B cell (primary cell): ENCODE data around the gene BPIFA3. TPM values are rescaled to one million over a fixed set of nuclear protein-coding genes. Genes with fewer than 3 reads are reported as not detected.

Experiments used
- ATAC-seq: fragments of 200-7000 bp; cut with Tn5 transposase; one replicate; pipeline ENCODE4 v1.10.0; 2021; ENCODE audit warnings: low read depth, mild to moderate bottlenecking, moderate number of reproducible peaks, moderate library complexity
- CTCF ChIA-PET: fragments of 350-600 bp; sonication (Branson Sonifier 250); formaldehyde crosslinking; loops from one replicate; lab custom pipeline; 2021; ENCODE audit warnings: antibody characterized with exemption, inconsistent platforms; lab: Charles Lee
- POLR2A ChIA-PET: fragments of 350-600 bp; sonication (Branson Sonifier 250); formaldehyde crosslinking; loops from one replicate; lab custom pipeline; 2021; ENCODE audit warnings: antibody characterized with exemption; lab: Charles Lee
- DNase-seq: peaks from one replicate; pipeline ENCODE4 v3.0.0; 2013
- H2AFZ ChIP-seq: 2 replicates; pipeline ENCODE4 v1.6.1; 2012; ENCODE audit warnings: mild to moderate bottlenecking, low read depth, low read length; ENCODE audit not compliant: insufficient read depth, poor library complexity, severe bottlenecking
- H3K27ac ChIP-seq, 2 donors: 1 replicate in 1 of 2; 2 replicates in 1 of 2; pipeline ENCODE4 v1.5.1; 2012 to 2013; ENCODE audit warnings: low read length in 2 of 2, mild to moderate bottlenecking in 2 of 2, moderate library complexity in 1 of 2
- H3K27me3 ChIP-seq, 4 experiments: fragments of 200-600 bp in 1 of 4; sonication (generic) in 1 of 4; replicated peaks in 1 of 4; 1 replicate in 2 of 4; 2 replicates in 2 of 4; pipeline versions ENCODE4 v1.6.1 to v1.7.0; 2013 to 2016; ENCODE audit warnings: low read length in 3 of 4, mild to moderate bottlenecking in 2 of 4, mixed read lengths in 1 of 4, moderate library complexity in 1 of 4; ENCODE audit not compliant: insufficient read depth in 4 of 4, control insufficient read depth in 3 of 4; ENCODE audit errors: control extremely low read depth in 1 of 4
- H3K36me3 ChIP-seq, 2 experiments: replicated peaks in 1 of 2; 1 replicate in 1 of 2; 2 replicates in 1 of 2; pipeline versions ENCODE4 v1.6.1 to v1.7.1; 2013; ENCODE audit warnings: low read length in 1 of 2; ENCODE audit not compliant: insufficient read depth in 2 of 2, control insufficient read depth in 1 of 2; ENCODE audit errors: control extremely low read depth in 1 of 2, extremely low read depth in 1 of 2
- H3K4me1 ChIP-seq, 2 donors: fragments of 200-600 bp in 1 of 2; sonication (generic) in 1 of 2; 1 replicate in 1 of 2; 2 replicates in 1 of 2; pipeline versions ENCODE4 v1.5.1 to v1.6.1; 2013 to 2017; ENCODE audit warnings: low read length in 2 of 2; ENCODE audit not compliant: control insufficient read depth in 2 of 2, insufficient read depth in 2 of 2
- H3K4me2 ChIP-seq: replicated peaks from 2 replicates; pipeline ENCODE3; 2012; ENCODE audit warnings: mild to moderate bottlenecking, low read depth, low read length; ENCODE audit not compliant: poor library complexity, severe bottlenecking
- H3K4me3 ChIP-seq, 5 experiments: fragments of 200-600 bp in 1 of 5; sonication (generic) in 1 of 5; 1 replicate in 3 of 5; 2 replicates in 2 of 5; pipeline versions ENCODE4 v1.5.1 to v1.7.0; 2011 to 2016; ENCODE audit warnings: low read length in 4 of 5, mild to moderate bottlenecking in 4 of 5, low read depth in 2 of 5, control low read depth in 1 of 5, moderate library complexity in 1 of 5; ENCODE audit not compliant: insufficient read depth in 1 of 5; ENCODE audit errors: control extremely low read depth in 1 of 5, extremely low read depth in 1 of 5
- H3K79me2 ChIP-seq: fragments of 200-600 bp; sonication (generic); one replicate; pipeline ENCODE4 v1.6.0; 2016; ENCODE audit warnings: low read length; ENCODE audit not compliant: control insufficient read depth, insufficient read depth
- H3K9ac ChIP-seq: fragments of 200-600 bp; sonication (generic); 2 replicates; pipeline ENCODE4 v1.6.1; 2017; ENCODE audit warnings: mild to moderate bottlenecking, low read length, moderate library complexity
- H3K9me3 ChIP-seq, 3 donors: one replicate each; pipeline versions ENCODE4 v1.6.1 to v1.7.1; 2013; ENCODE audit warnings: low read length in 2 of 3; ENCODE audit not compliant: control insufficient read depth in 2 of 3, insufficient read depth in 1 of 3; ENCODE audit errors: control extremely low read depth in 1 of 3
- H4K20me1 ChIP-seq: 2 replicates; pipeline ENCODE4 v1.6.0; 2012; ENCODE audit warnings: mild to moderate bottlenecking, low read length; ENCODE audit not compliant: insufficient read depth, control insufficient read depth, poor library complexity, severe bottlenecking
- H3K27ac Mint-ChIP-seq: one replicate; pipeline ENCODE4 v1.8.0; 2021; ENCODE audit warnings: mixed read lengths
- H3K27me3 Mint-ChIP-seq: one replicate; pipeline ENCODE4 v1.8.0; 2021; ENCODE audit warnings: mixed read lengths
- H3K4me1 Mint-ChIP-seq: one replicate; pipeline ENCODE4 v1.8.0; 2021; ENCODE audit warnings: mixed read lengths
- H3K4me3 Mint-ChIP-seq: one replicate; pipeline ENCODE4 v1.8.0; 2021; ENCODE audit warnings: mixed read lengths
- H3K9me3 Mint-ChIP-seq: one replicate; pipeline ENCODE4 v1.8.0; 2022; ENCODE audit warnings: mixed read lengths; ENCODE audit not compliant: insufficient read depth
- CTCF ChIP-seq: fragments of 200-600 bp; IDR thresholded peaks from one replicate; pipeline ENCODE4 v1.8.0; 2022; ENCODE audit warnings: antibody characterized with exemption, mild to moderate bottlenecking
- EZH2 ChIP-seq: IDR thresholded peaks from 2 replicates; pipeline ENCODE4 v1.6.1; 2012; ENCODE audit warnings: borderline replicate concordance, low read depth, mild to moderate bottlenecking, moderate library complexity, low read length; ENCODE audit not compliant: insufficient read depth, poor library complexity, severe bottlenecking
- whole genome bisulfite sequencing: methylation state at CpG from one replicate; pipeline ENCODE4 v1.1.5; 2013; ENCODE audit warnings: missing lambda C conversion rate; ENCODE audit not compliant: insufficient coverage; 5-methylcytosine and 5-hydroxymethylcytosine counted together
- intact Hi-C: fragments of 100-400 bp; cut with micrococcal nuclease; formaldehyde crosslinking; loops from one replicate; pipeline ENCODE4 v1.10.0; 2022
- polyA plus RNA-seq: library from polyadenylated mRNA; depleted of rRNA; stranded (reverse); fragments of >200 nt; gene quantifications from 2 replicates; pipeline ENCODE4 v1.2.3, GENCODE V29; 2012
- total RNA-seq, 2 donors: library from RNA; stranded (reverse); fragments of 120-200 nt in 1 of 2; gene quantifications; 1 replicate in 1 of 2; 2 replicates in 1 of 2; pipeline versions ENCODE4 v1.2.3 to v1.2.4, GENCODE V29; 2013 to 2022

Gene BPIFA3
- total and polyA plus RNA-seq, 2 donors (not counting 1 experiment from before 2014, with no cell fraction given) = not detected

GRCh38 chr20:33192912-33193501, 24.1 kb upstream of the BPIFA3 start:
- Histone ChIP-seq H3K27me3 (peaks cover 0 to 3% (median 1%) of the 10 kb centered on the region in 4 experiments), H3K79me2 (no peaks in the 10 kb centered on the region), H3K27ac (no peak overlapping the region), H3K9ac (no peak overlapping the region), H3K4me3 (no peak overlapping the region), H4K20me1 (no peaks in the 10 kb centered on the region), H3K36me3 (no peaks in the 10 kb centered on the region), H3K9me3 (no peaks in the 10 kb centered on the region), H3K4me1 (no peaks in the 10 kb centered on the region), H3K4me2 (no peak overlapping the region), H2AFZ (no peak overlapping the region)
- CTCF ChIA-PET = no interaction called here
- POLR2A ChIA-PET = no interaction called here
- Mint-ChIP-seq H3K27me3 (peaks cover 12% of the 10 kb centered on the region), H3K4me3 (no peak overlapping the region), H3K9me3 (no peaks in the 10 kb centered on the region), H3K27ac (no peak overlapping the region), H3K4me1 (no peaks in the 10 kb centered on the region)
- 83% methylated on average over 5 of the region's 8 CpGs for WGBS
- TF ChIP-seq CTCF (no peak), EZH2 (no peak)
- intact Hi-C loops = no loop called here
- ATAC-seq (no peak), DNase-seq (no peak)

GRCh38 chr20:33199026-33199425, 18.1 kb upstream of the BPIFA3 start:
- ChIA-PET POLR2A (no interaction called here), CTCF (interaction anchor here (1.8 kb wide), 1 partner anchor 8 kb away, joined by 5 read pairs; no protein-coding TSS in a partner anchor)
- Mint-ChIP-seq H3K27me3 (peaks cover 28% of the 10 kb centered on the region), H3K9me3 (no peaks in the 10 kb centered on the region), H3K4me3 (no peak overlapping the region), H3K27ac (no peak overlapping the region), H3K4me1 (no peaks in the 10 kb centered on the region)
- Histone ChIP-seq H3K4me1 (no peaks in the 10 kb centered on the region), H3K27ac (no peak overlapping the region), H2AFZ (no peak overlapping the region), H3K9ac (no peak overlapping the region), H3K4me3 (no peak overlapping the region), H3K9me3 (no peaks in the 10 kb centered on the region), H3K4me2 (no peak overlapping the region), H3K36me3 (no peaks in the 10 kb centered on the region), H3K79me2 (no peaks in the 10 kb centered on the region), H4K20me1 (no peaks in the 10 kb centered on the region), H3K27me3 (peaks cover 0 to 8% (median 2%) of the 10 kb centered on the region in 4 experiments)
- intact Hi-C loops = no loop called here
- TF ChIP-seq CTCF (no peak), EZH2 (no peak)
- 86% methylated on average over 1 of the region's 3 CpGs for WGBS
- no peak for ATAC-seq
- no peak for DNase-seq
